HG02610 (cell line): ENCODE data around the gene NELL1.

Experiments
- ATAC-seq: cut with Tn5 transposase; IDR thresholded peaks from one replicate; pipeline ENCODE4 v1.9.1; 2021; ENCODE audit warnings: mild to moderate bottlenecking, moderate library complexity; ENCODE audit not compliant: unreplicated experiment

The NELL1 gene

DNA sequence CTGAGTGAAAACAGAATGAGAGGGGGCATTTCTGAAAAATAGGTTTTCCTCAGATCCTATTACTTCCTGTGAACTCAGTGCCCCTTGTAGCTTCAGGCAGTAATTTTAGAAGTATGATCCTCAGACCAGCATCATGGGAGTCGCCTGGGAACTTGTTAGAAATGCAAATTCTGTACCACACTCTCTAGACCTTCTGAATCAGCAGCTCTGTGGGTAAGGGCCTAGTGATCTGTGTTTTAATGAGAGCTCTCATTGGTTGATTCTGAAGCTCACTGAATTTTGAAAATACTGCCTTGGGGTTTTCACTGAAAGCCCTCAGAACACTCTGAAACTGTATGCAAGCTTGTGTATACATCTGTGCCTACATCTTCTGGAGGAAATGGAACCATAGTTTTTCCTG, 876.3 kb downstream of the NELL1 start:
- no peak for ATAC-seq

DNA sequence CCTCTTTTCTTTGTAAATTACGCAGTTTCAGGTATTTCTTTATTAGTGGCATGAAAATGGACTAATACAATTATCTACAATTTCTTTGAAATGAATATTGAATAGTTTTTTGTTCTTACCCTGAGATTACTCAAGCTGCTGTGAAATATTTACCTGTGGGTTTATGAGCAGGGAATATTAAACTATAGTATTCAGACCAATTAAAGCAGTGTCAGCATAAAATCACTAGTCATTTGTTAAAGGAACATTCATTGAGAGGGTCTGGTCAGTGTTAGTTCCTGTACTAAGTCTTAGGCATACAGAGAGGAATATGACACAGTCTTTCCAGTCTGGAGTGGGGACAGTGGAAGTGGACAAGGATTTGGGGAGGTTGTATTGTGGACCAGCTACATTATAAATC, 877.3 kb downstream of the NELL1 start:
- ATAC-seq: no peak

DNA sequence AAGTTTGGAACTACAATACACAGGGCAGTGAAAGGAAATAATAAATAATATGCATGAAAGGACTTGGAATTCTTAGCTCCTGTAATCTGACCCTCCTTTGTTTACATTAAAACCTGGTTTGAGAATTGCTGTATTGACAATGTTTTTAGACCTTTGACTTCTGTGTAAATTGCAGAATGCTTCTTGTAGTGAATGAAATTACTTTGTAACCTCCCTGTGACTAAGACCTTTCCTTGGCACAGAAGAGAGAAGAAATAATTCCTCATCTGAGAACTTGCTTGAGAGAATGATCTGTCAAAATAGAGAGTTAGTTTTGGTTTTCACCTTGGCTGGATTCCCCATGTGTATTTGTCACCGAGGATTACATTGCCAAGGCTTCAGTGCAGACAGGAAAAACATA, 883.5 kb downstream of the NELL1 start:
- ATAC-seq: no peak

DNA sequence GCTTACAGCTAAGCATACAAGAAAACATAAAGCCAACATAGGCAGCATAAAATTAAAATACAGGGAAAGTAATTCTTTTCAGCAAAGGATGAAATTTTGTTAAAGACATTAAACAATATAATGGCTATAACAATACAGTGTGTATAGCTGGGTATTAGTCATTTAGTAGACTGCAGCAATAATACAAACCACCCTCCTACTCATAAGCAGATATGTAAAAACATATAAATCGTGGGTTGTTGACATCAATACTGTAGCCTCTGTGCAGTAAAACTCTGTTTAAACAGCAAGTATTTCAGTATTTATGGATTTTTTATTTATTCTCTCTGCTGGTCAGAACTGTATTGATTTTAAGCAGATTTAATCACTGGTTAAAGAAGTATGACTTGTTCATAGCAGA, 884.4 kb downstream of the NELL1 start:
- ATAC-seq: no peak

DNA sequence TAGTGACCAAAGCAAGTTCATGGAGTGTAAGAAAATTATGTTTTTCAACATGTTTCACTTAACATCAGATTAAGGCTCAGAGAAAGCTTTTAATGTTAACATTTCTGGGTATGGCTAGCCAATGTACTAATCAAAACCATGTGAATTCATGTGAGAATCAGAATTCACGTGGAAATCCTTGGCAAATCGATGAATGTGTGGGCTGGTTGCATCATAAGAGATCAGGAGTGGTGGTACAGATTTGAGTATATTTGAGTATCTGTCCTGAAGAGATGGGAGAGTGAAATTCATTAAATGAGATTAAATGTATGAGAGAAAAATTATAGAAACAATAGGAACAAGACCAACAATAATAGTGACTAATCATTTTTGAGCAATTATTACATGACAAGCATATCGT, 884.9 kb downstream of the NELL1 start:
- ATAC-seq: no peak

DNA sequence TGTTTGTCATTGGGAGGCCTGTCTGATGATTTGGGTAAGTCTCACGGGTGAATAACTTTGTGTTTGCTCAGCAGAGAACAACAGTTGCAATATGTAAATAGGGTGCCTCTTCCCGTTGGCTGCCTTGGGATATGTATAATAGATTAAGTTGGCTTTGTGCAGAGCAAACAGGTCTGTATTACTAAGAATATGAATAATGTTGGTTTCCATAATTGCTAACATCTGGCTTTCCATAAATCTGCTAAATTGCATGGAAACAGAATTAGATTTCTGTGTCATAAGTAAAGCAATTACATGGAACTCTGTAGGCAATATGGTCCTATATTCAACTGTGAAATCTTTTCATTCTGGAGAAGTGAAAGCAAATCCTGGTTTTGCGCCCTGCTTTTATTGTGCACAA, 887.5 kb downstream of the NELL1 start:
- no peak for ATAC-seq

DNA sequence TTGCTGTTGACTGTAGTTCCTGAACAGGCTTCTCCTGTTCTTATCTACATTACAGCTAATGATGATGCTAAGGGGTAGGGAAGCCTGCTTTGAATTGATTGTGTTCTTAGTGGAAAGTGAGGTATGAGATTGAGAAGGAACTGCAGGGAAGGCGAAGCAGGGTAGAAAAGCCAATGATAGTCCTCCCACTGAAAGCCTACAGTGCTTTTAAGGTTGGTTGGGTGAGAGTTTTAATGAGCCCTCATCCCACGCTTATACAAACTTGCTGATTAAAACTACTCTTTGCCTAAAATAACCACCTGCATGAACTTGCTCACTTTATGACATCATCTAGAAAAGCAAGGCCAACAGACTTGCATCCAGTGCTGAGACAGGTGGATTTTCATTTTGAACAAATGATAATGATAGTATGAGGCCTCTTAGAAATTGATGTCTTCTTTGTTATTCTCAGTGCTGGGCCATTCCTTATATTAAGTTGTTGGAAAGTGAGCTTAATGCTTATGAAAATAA, 891.1 kb downstream of the NELL1 start:
- ATAC-seq: no peak

DNA sequence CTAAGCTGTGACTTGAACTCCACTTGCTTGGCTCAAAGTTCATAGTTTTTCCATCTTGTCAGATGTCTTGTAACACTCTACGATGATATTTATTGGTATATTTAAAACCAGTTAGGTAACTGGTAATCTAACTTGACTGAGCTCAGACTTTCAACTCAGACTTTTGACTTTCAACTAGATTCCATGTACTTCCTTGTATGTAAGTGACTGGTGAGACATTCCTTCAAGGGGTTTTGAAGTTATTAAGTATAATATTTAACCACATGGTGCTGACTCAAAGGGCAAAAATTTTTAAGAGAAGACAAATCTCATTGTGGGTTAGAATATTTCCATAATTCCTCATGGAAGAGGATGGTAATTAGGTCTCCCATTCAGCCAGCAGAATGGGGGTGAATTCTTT, 892.2 kb downstream of the NELL1 start:
- no peak for ATAC-seq

DNA sequence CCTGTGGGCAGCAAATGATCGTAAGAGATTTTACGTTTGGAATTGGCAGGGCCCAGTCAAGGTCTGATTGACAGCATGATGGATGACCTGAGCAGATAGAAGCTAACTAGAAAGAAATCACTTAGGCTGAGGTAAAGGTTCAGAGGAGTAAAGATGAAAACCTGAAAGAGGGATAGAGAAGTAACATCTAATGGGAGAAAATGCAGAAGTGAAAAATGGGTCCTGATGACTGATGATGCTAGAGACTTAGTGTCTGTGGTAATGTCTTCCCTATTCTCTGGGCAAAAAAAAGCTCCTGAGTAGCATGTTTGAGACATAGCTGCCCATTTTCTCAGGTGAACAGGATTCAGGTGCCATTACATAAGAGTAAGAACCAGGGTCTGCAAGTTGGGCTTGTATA, 894.7 kb downstream of the NELL1 start:
- no peak for ATAC-seq

DNA sequence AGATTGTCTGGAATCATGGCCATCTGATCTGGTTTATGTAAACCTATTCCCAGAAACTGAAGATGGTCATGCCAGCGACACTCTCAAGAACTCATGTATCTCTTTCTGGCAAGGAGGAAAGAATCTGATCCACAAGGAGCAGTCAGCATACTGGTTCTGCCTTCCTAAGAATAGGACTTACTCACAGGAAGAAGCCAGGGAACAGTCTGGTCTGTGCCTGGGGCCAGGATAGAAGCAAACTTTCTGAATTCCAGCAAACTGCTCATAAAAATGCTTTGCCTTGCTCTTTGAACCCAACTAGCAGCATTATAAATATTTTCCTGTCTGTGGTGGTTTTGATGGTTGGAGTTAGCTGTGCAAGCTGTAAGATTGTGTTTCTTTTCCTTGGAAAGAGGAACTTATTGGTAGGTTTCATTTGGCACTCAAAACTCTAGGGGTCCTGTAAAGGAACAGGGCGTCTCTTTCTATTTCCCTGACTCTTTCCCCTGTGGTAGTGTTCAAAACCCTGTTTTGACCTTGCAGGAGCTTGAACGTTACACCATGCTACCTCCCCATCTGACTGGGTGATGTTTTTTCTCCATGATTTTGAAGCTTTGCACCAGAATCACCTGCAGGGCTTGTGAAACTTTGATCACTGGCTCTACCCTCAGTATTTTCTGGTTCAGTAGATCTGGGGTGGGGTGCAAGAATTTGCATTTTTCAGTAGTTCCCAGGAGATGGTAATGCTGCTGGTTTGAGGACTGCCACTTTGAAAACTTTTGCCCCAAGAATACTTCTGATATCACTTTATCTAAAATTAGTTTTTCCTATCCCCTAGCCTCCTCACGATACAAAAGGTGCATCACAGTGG, 895.7 kb downstream of the NELL1 start:
- ATAC-seq: no peak

DNA sequence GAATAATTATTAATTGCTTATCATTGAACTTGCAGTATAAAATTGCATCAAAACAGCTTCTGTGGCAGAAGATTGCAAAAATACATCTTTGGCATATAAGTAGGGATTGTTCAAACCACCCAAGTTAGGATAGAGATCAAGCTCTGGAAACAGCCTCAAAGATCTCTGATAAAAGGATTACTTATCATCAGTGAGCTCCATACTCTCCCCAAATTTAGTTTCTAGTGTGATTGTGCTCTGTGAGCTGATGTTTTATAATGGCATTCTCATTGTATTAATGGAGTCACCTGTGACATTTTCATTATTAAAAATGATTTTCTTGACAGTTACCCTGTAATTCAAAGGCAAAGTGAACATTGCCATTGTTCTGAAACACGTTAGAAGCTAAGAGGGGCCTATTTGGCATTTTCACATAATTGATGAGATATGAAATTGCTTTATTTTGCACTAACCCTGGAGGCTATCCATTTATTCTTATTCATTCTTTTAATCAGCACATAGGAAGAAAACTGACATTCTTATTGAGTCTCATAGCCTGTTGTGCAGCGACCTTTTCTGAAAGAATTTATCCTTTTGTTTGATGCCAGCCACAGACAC, 897.2 kb downstream of the NELL1 start:
- no peak for ATAC-seq

DNA sequence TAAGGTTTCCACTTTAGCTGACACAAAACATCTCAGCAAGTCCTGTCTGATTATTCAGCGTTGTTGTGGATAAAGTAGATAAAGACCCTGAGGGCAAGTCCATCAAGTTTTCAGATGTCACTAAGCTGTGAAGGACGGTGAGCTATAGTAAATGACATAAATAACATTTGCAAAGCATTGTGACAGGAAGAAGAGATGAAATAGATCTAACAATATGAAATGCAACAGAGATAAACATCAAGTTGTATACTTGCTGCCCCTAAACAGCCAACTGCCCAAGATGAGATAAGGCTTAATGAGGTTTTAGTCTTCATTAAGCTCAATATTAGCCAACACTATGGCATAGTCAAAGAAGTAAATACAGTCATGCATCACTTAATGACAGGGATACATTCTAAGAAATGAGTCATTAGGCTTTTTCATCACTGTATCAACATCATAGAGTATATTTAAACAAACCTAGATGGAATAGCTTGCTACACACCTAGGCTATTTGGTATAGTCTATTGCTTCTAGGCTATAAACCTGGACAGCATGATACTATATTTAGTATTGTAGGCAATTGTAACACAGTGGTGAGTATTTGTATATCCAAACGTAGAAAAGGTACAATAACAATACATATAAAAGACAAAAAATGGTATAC, 898.4 kb downstream of the NELL1 start:
- ATAC-seq: no peak

DNA sequence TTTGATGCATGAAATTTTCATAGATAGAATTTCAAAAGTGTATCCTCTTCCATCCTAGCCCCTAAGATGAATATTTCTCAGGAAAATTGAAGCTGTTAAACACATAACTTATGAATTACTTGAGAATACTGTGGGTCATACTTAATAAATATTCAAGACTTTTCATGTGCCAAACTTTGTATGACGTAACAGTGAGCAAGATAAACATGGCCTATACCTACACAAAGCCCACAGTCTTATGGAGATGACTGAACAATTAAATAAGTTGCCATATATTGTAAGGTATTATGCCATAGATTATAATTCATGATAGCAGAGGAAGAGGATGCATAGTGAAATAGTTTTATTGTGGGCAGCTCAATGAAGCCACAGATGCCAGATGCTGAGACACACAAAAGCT, 902.8 kb downstream of the NELL1 start:
- no peak for ATAC-seq

DNA sequence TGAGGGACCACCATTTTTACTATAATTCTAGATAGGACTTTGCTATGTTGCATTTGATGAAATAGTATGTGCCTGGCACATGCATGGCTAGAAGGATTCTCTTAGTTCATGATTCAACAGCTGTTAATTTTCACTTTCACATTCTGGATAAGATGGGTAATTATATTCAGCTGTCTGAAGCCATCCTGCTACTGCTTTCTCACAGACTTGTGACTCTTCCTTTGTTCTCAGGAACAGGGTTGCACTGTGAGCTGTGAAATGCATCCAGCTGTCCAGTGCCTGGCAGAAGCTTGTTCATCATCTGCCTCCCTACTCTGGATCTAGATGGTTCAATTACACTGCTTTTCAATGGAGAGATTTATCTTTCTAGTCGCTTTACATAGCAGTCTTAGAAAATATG, 913.4 kb downstream of the NELL1 start:
- ATAC-seq: no peak

DNA sequence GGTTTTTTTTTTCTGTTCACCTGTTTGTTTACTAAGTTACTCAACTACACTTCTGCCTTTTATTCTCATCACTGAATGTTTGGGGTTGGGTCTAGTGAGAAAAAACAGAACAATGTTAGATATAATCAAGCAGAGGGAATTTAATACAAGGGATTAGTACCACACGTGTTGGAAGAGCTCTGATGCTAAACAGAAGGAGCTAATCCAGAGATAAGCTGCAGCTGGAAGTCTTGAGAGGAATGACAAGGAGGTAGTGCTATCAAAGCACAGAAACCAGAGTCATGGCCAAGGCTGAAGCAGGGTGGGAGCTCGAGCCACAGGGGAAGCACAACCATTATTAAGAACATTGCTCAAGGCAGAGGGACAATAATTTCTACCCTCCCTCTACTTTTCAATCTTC, 919.4 kb downstream of the NELL1 start:
- ATAC-seq: no peak

DNA sequence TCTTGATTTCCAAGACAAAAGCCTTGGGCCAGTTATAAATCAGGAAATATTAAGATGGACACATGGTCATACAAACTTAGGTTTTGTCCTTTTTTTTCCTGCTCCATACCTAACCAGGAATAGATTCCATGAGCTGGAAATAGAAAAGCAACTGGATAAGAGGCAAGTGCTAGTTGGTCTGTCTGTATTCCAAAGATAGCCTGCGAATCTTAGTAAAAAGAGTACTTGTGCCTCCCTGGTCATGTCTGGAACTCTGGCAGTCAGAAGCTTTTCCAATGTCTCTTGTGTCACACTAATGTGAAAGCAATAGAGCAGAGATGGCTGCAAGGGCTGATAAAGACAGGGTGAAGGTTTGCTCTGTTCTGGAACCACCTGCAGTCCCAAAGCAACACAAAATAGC, 933.3 kb downstream of the NELL1 start:
- ATAC-seq: no peak

DNA sequence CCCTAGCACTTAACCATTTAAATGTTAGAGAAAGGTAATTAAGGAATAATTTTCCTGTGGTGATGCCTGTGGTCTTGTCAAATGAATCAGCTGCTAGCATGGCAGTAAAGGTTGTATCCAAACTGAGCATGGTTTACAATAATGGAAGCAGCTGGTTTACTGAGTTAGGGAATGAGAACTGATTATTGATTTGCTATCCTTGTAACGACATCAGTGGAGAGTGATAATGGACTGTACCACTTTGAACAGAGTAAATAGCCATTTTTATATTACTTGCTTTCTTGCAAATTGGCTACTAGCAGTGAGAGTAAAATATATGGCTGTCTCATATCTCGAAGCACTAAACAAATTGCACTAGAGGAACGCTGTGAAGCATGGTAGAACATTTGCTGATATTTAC, 934.5 kb downstream of the NELL1 start:
- no peak for ATAC-seq

DNA sequence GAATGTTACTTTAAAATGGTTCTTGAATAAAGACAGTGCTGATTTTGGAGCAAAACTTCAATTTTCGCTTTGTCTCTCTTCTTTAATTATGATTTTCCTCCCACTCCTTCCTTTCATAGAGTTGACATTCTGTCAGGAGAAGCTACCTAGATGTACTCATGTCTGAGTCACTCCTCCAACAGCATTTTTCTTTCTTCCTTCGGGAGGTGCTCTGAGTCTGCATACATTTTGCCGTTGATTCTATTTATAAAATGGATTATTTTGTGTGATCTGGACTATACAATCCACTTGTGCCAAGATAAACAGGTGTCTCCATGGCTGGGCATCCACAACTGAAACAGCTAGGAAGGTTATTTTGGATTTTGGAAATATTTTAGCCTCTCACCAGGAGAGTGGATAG, 935.2 kb downstream of the NELL1 start:
- ATAC-seq: no peak

DNA sequence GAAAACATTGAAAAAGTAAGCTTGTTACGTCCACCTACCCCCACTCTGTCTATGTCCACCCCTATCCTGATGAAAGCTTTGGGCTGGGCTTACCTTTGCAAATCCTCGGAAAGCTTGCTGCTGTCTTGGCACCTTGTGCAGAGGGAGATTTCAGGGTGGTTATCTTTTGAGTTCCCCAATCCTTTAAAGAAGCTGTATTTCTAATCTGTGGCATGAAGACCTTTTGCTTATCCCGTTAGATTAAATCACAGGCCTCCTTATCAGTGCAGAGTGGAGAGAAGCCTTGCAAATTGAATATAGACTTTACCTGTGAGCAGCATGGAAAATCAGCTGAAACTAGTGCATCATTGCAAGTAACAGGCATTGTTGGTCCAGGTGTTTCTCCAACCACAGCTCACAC, 942.9 kb downstream of the NELL1 start:
- no peak for ATAC-seq

DNA sequence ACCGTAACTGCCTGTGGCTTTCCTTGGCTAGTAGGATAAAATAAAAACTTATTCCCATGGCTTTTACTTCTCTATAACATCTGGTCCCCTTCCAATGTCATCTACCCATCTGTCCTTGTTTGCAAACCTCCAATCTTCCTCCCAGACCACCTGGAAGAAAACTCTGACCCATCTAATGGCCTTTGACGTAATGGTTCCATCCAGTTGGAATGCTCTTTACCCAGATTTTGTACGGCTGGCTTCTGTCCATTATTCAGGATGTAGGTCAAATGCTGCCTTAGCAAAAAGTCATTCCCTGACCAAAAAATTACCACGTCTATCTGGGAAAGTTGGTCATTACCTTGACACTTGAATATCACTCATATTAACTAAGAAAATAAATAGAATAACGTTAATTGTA, 945.6 kb downstream of the NELL1 start:
- ATAC-seq: no peak

DNA sequence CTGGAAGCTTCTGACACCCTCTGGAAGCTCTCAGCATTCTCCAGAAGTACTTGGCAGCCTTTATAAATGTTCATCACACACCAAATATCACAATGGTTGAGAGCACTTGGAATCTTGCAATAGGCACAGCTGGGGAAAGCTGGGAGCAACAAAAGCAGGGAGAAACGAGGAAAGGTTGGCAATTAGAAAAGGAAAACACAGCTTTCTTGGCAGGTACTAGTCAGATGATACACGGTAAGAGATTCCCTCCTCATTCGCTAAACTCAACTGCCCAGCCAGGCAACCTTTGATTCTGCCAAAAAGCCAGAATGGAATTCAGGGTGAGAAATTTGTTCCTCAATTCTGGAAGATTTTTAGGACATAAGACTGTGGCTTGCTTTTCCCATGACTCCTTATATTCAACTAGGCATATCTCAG, 946.6 kb downstream of the NELL1 start:
- ATAC-seq: no peak

DNA sequence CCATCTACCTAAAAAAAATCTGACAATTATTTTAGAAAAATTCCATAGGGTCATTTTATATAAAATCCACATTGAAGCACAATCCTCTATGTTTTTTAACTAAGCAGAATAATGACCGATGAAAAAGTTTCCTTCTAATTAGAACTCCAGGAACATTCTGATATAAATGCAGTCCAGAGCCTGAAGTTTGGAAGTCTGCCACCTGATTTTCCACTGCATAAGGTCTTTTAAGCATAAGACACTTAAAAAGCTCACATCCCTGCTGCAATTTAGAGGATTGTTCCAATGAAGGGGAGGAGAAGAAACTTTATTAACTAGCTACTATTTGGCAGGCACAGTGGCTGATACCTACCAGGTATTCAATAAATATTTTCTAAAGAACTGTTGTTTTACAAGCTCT, 953.2 kb downstream of the NELL1 start:
- ATAC-seq: no peak
